Measurements from ENCODE around the gene SNX11. TPM values are rescaled to one million over a fixed set of nuclear protein-coding genes. Genes with fewer than 3 reads are reported as not detected.
A peak's percentile ranks its signal among the peaks of the same experiment; 100 is the strongest.

The SNX11 gene
- total and polyA plus RNA-seq, 7 experiments from 2014 or later, result 12.3 to 35.1 (median 16.8) TPM

DNA sequence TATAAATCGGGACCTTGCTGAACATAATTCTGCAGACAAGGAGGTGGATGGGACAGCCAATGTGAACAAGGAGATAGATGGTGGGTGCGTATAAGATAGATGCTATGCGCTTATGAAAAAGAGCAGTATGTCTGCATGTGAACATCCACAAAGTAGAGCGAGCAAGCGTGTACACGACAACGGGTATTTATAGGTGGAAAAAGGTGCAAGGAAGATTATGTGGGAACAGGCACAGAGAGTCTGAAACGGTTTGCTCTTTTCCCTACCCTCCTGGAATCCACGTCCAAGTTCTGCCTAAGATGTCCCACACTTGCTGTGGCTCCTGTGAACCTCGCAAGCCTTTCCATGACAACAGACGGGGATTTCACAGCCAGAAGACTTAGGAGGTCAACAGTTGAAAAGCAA lies 43.0 kb downstream of the SNX11 start:
- no peaks in the 10 kb centered on the region for H3K27me3 Mint-ChIP-seq
- H3K9me3 Mint-ChIP-seq, result no peaks in the 10 kb centered on the region
- DNase-seq (no peak), ATAC-seq (no peak)
- no peak overlapping the region for H3K4me3 ChIP-seq (ENCODE audit: low read length)
- H3K4me1 ChIP-seq (ENCODE audit: control insufficient read depth in 2 of 2, insufficient read depth in 2 of 2, low read length in 2 of 2), result no peaks in the 10 kb centered on the region
- H3K4me3 Mint-ChIP-seq, result no peak overlapping the region
- peaks cover 0 to 23% (median 5%) of the 10 kb centered on the region in 7 donors for H3K4me1 Mint-ChIP-seq
- no peak overlapping the region for H3K27ac ChIP-seq (ENCODE audit: low read depth, low read length)
- CTCF ChIA-PET, result no interaction called here
- POLR2A ChIA-PET, result no interaction called here
- H3K27ac Mint-ChIP-seq, result peak overlapping the region in 2 of 9 donors; percentile 4 to 41
- intact Hi-C loops (cut with micrococcal nuclease), result no loop called here
- peaks cover 0 to 75% (median 5%) of the 10 kb centered on the region in 3 experiments for H3K36me3 ChIP-seq (ENCODE audit: control insufficient read depth in 2 of 3, insufficient read depth in 3 of 3, low read length in 3 of 3)
- H3K27me3 ChIP-seq (ENCODE audit: control insufficient read depth in 2 of 2, insufficient read depth in 2 of 2, low read length in 2 of 2), result no peaks in the 10 kb centered on the region
- peaks cover 0 to 28% (median 19%) of the 10 kb centered on the region in 5 donors for H3K36me3 Mint-ChIP-seq
- H3K9me3 ChIP-seq (ENCODE audit: control insufficient read depth in 2 of 3, low read length in 3 of 3), result no peaks in the 10 kb centered on the region

DNA sequence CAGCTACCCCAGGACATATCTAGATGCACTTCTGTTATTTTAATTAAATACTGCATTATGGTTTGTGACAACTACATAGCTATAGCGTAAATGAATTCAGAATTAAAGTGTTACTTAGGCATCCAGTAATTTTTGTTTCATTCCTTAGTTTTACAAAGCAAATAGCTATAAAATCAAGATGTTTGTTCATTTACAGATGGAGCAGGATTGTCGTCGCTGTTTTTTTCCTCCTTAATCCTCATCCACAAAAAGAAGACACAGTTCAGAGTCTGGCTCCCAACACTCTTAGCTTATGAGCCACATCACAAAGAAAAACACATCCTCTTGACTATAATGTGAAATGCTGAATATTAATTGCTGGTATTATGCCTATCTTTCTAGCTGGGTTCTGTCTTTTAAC lies 43.7 kb downstream of the SNX11 start:
- no peaks in the 10 kb centered on the region for H3K9me3 Mint-ChIP-seq
- POLR2A ChIA-PET, result no interaction called here
- intact Hi-C loops (cut with micrococcal nuclease), result no loop called here
- Histone ChIP-seq H3K9me3 (ENCODE audit: control insufficient read depth in 2 of 3, low read length in 3 of 3) (no peaks in the 10 kb centered on the region), H3K36me3 (ENCODE audit: control insufficient read depth in 2 of 3, insufficient read depth in 3 of 3, low read length in 3 of 3) (peaks cover 0 to 77% (median 10%) of the 10 kb centered on the region in 3 experiments), H3K27me3 (ENCODE audit: control insufficient read depth in 2 of 2, insufficient read depth in 2 of 2, low read length in 2 of 2) (no peaks in the 10 kb centered on the region), H3K4me1 (ENCODE audit: control insufficient read depth in 2 of 2, insufficient read depth in 2 of 2, low read length in 2 of 2) (no peaks in the 10 kb centered on the region), H3K4me3 (ENCODE audit: low read length) (no peak overlapping the region), H3K27ac (ENCODE audit: low read depth, low read length) (no peak overlapping the region)
- CTCF ChIA-PET, result interaction anchor here (0.7 to 0.9 kb wide), 2 partner anchors 10 to 212 kb away, joined by 3 to 5 read pairs; no protein-coding TSS in a partner anchor
- DNase-seq, result no peak
- no peak for ATAC-seq
- no peak overlapping the region for H3K27ac Mint-ChIP-seq
- H3K36me3 Mint-ChIP-seq, result peaks cover 0 to 32% (median 19%) of the 10 kb centered on the region in 5 donors
- peaks cover 0 to 23% (median 5%) of the 10 kb centered on the region in 7 donors for H3K4me1 Mint-ChIP-seq
- no peak overlapping the region for H3K4me3 Mint-ChIP-seq
- H3K27me3 Mint-ChIP-seq, result no peaks in the 10 kb centered on the region

DNA sequence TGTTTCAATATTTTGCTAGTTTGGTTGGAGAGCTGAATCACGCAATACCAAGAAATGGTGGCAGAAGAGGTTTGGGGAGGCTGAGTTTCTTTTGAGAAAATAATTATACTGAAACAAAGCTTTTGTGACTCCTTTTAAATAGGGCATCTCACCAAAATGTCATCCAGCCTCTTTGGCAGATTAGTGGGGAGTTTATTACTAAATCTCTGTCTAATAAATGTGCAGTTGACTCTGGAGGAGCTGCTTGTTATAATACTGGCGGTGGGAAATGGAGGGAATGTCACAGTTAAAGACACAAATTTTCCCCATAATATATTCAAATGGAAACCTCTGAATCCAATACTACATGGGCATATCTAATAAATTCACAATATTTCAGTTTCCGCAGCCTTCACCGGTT lies 44.7 kb downstream of the SNX11 start:
- no peak overlapping the region for H3K27ac ChIP-seq (ENCODE audit: low read depth, low read length)

DNA sequence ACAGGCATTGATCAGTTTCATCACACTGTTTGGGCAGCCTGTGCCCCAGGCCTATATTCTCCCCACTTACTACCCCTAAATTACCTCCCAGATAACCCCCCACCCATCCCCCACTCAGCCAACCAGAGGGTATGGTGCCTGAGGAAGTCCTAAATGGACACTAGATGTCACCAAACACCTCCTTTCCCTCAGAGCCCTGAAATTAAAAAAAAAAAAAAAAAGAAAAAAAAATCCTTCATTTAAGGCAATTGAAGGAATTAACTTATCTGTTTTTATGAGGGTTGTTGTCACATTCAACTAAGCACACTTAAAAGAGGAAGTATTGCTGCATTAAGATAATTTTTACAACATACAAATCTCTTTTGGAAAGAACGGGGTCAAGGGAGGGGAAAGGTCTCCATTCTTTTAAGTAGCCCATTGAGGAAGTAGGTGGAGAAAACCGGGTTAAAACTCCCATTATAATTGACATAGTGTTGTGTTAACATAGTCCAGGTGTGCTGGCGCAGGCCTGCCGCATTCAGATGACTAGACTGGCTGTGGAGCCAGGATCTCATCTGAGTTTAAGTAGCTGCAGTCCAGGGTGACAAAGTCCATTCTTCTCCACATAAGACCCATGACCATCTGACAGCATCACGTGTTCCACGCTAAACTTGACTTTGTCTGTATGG lies 46.3 kb downstream of the SNX11 start:
- H3K27me3 ChIP-seq (ENCODE audit: control insufficient read depth in 2 of 2, insufficient read depth in 2 of 2, low read length in 2 of 2), result no peaks in the 10 kb centered on the region
- CTCF ChIA-PET, result interaction anchor here (0.5 to 1.2 kb wide), 2 partner anchors 9 to 122 kb away, joined by 4 to 6 read pairs; no protein-coding TSS in a partner anchor
- no peaks in the 10 kb centered on the region for H3K9me3 ChIP-seq (ENCODE audit: control insufficient read depth in 2 of 3, low read length in 3 of 3)
- H3K9me3 Mint-ChIP-seq, result no peaks in the 10 kb centered on the region
- no peak overlapping the region for H3K4me3 ChIP-seq (ENCODE audit: low read length)
- H3K4me1 ChIP-seq (ENCODE audit: control insufficient read depth in 2 of 2, insufficient read depth in 2 of 2, low read length in 2 of 2), result no peaks in the 10 kb centered on the region
- no peaks in the 10 kb centered on the region for H3K27me3 Mint-ChIP-seq
- H3K36me3 ChIP-seq (ENCODE audit: control insufficient read depth in 2 of 3, insufficient read depth in 3 of 3, low read length in 3 of 3), result peaks cover 0 to 68% (median 6%) of the 10 kb centered on the region in 3 experiments
- no peak overlapping the region for H3K27ac ChIP-seq (ENCODE audit: low read depth, low read length)
- DNase-seq, result peak in 1 of 9 donors; percentile 16
- no peak overlapping the region for H3K4me3 Mint-ChIP-seq
- POLR2A ChIA-PET, result no interaction called here
- intact Hi-C loops (cut with micrococcal nuclease), result no loop called here
- peaks cover 0 to 31% (median 11%) of the 10 kb centered on the region in 5 donors for H3K36me3 Mint-ChIP-seq
- H3K27ac Mint-ChIP-seq, result peak overlapping the region in 4 of 9 donors; percentile 17 to 63 (median 42)
- H3K4me1 Mint-ChIP-seq, result peaks cover 0 to 12% (median 0%) of the 10 kb centered on the region in 7 donors
- no peak for ATAC-seq

More for the DNA sequence above, 44.7 kb downstream of the SNX11 start:
- DNase-seq (no peak), ATAC-seq (no peak)
- H3K9me3 ChIP-seq (ENCODE audit: control insufficient read depth in 2 of 3, low read length in 3 of 3), result no peaks in the 10 kb centered on the region
- ChIA-PET CTCF (no interaction called here), POLR2A (no interaction called here)
- H3K36me3 Mint-ChIP-seq, result peaks cover 3 to 36% (median 19%) of the 10 kb centered on the region in 5 donors
- H3K27me3 Mint-ChIP-seq, result no peaks in the 10 kb centered on the region
- no peak overlapping the region for H3K4me3 Mint-ChIP-seq
- peak overlapping the region in 3 of 9 donors; percentile 28 to 56 (median 54) for H3K27ac Mint-ChIP-seq
- H3K4me1 ChIP-seq (ENCODE audit: control insufficient read depth in 2 of 2, insufficient read depth in 2 of 2, low read length in 2 of 2), result no peaks in the 10 kb centered on the region
- H3K27me3 ChIP-seq (ENCODE audit: control insufficient read depth in 2 of 2, insufficient read depth in 2 of 2, low read length in 2 of 2), result no peaks in the 10 kb centered on the region
- peaks cover 0 to 81% (median 10%) of the 10 kb centered on the region in 3 experiments for H3K36me3 ChIP-seq (ENCODE audit: control insufficient read depth in 2 of 3, insufficient read depth in 3 of 3, low read length in 3 of 3)
- H3K4me1 Mint-ChIP-seq, result peaks cover 0 to 23% (median 5%) of the 10 kb centered on the region in 7 donors
- intact Hi-C loops (cut with micrococcal nuclease), result no loop called here
- no peak overlapping the region for H3K4me3 ChIP-seq (ENCODE audit: low read length)
- no peaks in the 10 kb centered on the region for H3K9me3 Mint-ChIP-seq

DNA sequence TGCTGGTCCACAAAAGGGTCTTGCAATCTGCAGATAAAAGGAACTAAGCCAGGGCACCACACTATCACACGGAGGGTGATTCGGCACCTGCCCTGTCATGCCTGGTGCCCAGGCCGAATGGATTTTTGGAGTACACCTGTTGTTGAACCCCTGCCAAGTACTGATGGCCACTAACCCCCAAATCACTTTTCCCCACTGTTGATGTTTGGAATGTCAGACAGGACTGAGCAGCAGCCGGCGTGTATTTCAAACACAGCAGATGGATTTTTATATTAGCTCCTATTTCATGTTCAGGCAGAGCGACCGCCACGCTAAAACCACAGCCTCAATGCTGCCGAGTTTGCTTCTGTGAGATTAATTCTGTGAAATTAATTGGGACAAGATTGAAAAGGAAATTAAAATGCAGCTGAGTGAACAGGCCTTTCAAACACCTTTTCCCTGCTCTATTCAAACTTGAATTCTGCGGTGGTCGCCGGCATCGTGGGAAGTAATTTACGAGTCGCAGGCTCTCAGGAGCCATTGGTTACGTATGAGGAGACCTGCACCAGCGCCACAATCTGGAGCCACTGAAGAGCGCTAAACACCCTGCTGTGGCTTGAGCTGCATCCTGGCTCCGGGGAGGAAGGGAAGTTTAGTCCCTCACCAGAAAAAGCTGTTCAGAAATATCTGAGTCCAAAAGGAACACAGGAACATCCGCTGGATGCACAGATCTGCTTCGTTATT lies 48.5 kb downstream of the SNX11 start:
- no peak overlapping the region for H3K4me3 Mint-ChIP-seq
- no peaks in the 10 kb centered on the region for H3K9me3 Mint-ChIP-seq
- no peaks in the 10 kb centered on the region for H3K9me3 ChIP-seq (ENCODE audit: control insufficient read depth in 2 of 3, low read length in 3 of 3)
- no peak overlapping the region for H3K4me3 ChIP-seq (ENCODE audit: low read length)
- no peaks in the 10 kb centered on the region for H3K27me3 Mint-ChIP-seq
- ChIA-PET CTCF (no interaction called here), POLR2A (no interaction called here)
- H3K27ac Mint-ChIP-seq, result peak overlapping the region in 3 of 9 donors; percentile 23 to 77 (median 41)
- H3K36me3 Mint-ChIP-seq, result peaks cover 0 to 34% (median 12%) of the 10 kb centered on the region in 5 donors
- ATAC-seq (no peak), DNase-seq (no peak)
- H3K27me3 ChIP-seq (ENCODE audit: control insufficient read depth in 2 of 2, insufficient read depth in 2 of 2, low read length in 2 of 2), result no peaks in the 10 kb centered on the region
- H3K4me1 ChIP-seq (ENCODE audit: control insufficient read depth in 2 of 2, insufficient read depth in 2 of 2, low read length in 2 of 2), result no peaks in the 10 kb centered on the region
- no peak overlapping the region for H3K27ac ChIP-seq (ENCODE audit: low read depth, low read length)
- no peaks in the 10 kb centered on the region for H3K4me1 Mint-ChIP-seq
- intact Hi-C loops (cut with micrococcal nuclease), result no loop called here
- peaks cover 5 to 69% (median 6%) of the 10 kb centered on the region in 3 experiments for H3K36me3 ChIP-seq (ENCODE audit: control insufficient read depth in 2 of 3, insufficient read depth in 3 of 3, low read length in 3 of 3)

DNA sequence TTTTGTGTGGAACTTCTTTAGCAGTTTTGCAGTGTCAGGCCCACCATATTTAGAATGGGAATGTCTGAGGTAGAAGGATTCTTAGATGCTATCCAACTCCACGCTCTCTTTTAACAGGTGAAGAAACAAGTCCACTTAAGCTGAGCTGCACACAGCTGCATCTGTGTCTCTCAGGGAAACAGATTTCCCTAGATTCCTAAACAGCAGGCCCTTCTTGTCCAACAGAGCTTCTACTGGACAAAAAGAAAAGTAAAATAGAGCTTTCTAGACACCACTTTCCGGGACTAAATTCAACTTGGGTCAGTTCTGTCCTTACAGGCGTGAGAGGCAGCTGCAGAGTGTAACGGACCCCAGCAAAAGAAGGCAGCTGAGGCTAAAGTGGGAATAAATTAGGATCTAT lies 51.7 kb downstream of the SNX11 start:
- H3K27ac ChIP-seq (ENCODE audit: low read depth, low read length), result no peak overlapping the region
- peaks cover 6 to 73% (median 11%) of the 10 kb centered on the region in 3 experiments for H3K36me3 ChIP-seq (ENCODE audit: control insufficient read depth in 2 of 3, insufficient read depth in 3 of 3, low read length in 3 of 3)
- no peaks in the 10 kb centered on the region for H3K9me3 ChIP-seq (ENCODE audit: control insufficient read depth in 2 of 3, low read length in 3 of 3)
- H3K4me1 ChIP-seq (ENCODE audit: control insufficient read depth in 2 of 2, insufficient read depth in 2 of 2, low read length in 2 of 2), result no peaks in the 10 kb centered on the region
- H3K4me3 ChIP-seq (ENCODE audit: low read length), result no peak overlapping the region
- H3K27me3 Mint-ChIP-seq, result no peaks in the 10 kb centered on the region
- no peaks in the 10 kb centered on the region for H3K27me3 ChIP-seq (ENCODE audit: control insufficient read depth in 2 of 2, insufficient read depth in 2 of 2, low read length in 2 of 2)
- intact Hi-C loops (cut with micrococcal nuclease), result no loop called here
- H3K4me3 Mint-ChIP-seq, result no peak overlapping the region
- peaks cover 0 to 36% (median 12%) of the 10 kb centered on the region in 5 donors for H3K36me3 Mint-ChIP-seq
- no peaks in the 10 kb centered on the region for H3K9me3 Mint-ChIP-seq
- ChIA-PET CTCF (interaction anchor here (1.6 kb wide), 1 partner anchor 133 kb away, joined by 3 read pairs; no protein-coding TSS in a partner anchor), POLR2A (interaction anchor here (0.6 kb wide), 1 partner anchor 219 kb away, joined by 3 read pairs; no protein-coding TSS in a partner anchor)
- no peak for ATAC-seq
- H3K4me1 Mint-ChIP-seq, result peaks cover 0 to 10% (median under 1%) of the 10 kb centered on the region in 7 donors
- peak overlapping the region in 2 of 9 donors; percentile 13 to 15 for H3K27ac Mint-ChIP-seq
- DNase-seq, result no peak
